Suprapubic skin (tissue), 4 donors: Measurements from ENCODE around the gene STPG4. TPM values are rescaled to one million over a fixed set of nuclear protein-coding genes. Genes with fewer than 3 reads are reported as not detected.
A peak's percentile ranks its signal among the peaks of the same experiment; 100 is the strongest.

Experiments
- DNase-seq, 2 donors: peaks; one replicate each; pipeline ENCODE4 v3.0.0-alpha.2; 2019; ENCODE audit warnings: low spot score in 2 of 2
- H3K27ac ChIP-seq: fragments of 200-600 bp; sonication (generic); one replicate; pipeline ENCODE4 v1.5.1; 2019
- H3K27me3 ChIP-seq: fragments of 200-600 bp; sonication (generic); one replicate; pipeline ENCODE4 v1.5.1; 2019
- H3K36me3 ChIP-seq: fragments of 200-600 bp; sonication (generic); one replicate; pipeline ENCODE4 v1.5.1; 2019
- H3K4me1 ChIP-seq: fragments of 200-600 bp; sonication (generic); one replicate; pipeline ENCODE4 v1.5.1; 2019
- H3K4me3 ChIP-seq: fragments of 200-600 bp; sonication (generic); one replicate; pipeline ENCODE4 v1.5.1; 2019; ENCODE audit warnings: mild to moderate bottlenecking
- H3K9me3 ChIP-seq: fragments of 200-600 bp; sonication (generic); one replicate; pipeline ENCODE4 v1.5.1; 2019
- CTCF ChIP-seq, 2 donors: fragments of 200-600 bp in 1 of 2; fragments of 450-650 bp in 1 of 2; sonication (generic) in 1 of 2; IDR thresholded peaks; one replicate each; pipeline ENCODE4 v1.5.1; 2016 to 2019; ENCODE audit warnings: antibody characterized with exemption in 2 of 2, mild to moderate bottlenecking in 1 of 2, moderate library complexity in 1 of 2
- EP300 ChIP-seq: sonication (generic); formaldehyde crosslinking; IDR thresholded peaks from one replicate; pipeline ENCODE4 v1.6.1; 2017; ENCODE audit warnings: antibody characterized with exemption
- POLR2A ChIP-seq, 2 donors: fragments of 450-650 bp; IDR thresholded peaks; one replicate each; pipeline ENCODE4 v1.6.1; 2017; ENCODE audit warnings: antibody characterized with exemption in 2 of 2, mild to moderate bottlenecking in 2 of 2, moderate library complexity in 2 of 2
- POLR2AphosphoS5 ChIP-seq, 3 donors: sonication (generic); formaldehyde crosslinking; IDR thresholded peaks; one replicate each; pipeline ENCODE4 v1.6.1; 2017; ENCODE audit warnings: antibody characterized with exemption in 3 of 3
- WGBS: methylation state at CpG from one replicate; pipeline ENCODE4 v1.1.5; 2018; 5-methylcytosine and 5-hydroxymethylcytosine counted together
- total RNA-seq, 4 donors: library from RNA; depleted of rRNA; stranded (reverse); fragments of >200 nt; gene quantifications; one replicate each; pipeline ENCODE4 v1.1.0, GENCODE V29; 2016

STPG4 gene
- total RNA-seq, 4 donors from 2014 or later = 0.49 to 1.4 (median 0.91) TPM; not detected in 1

GRCh38 chr2:47180531-47180930 is 25.4 kb upstream of the STPG4 start:
- H3K4me3 ChIP-seq = no peak overlapping the region
- WGBS = 96% methylated on average over 1 of the region's 1 CpG
- H3K36me3 ChIP-seq = no peaks in the 10 kb centered on the region
- no peaks in the 10 kb centered on the region for H3K27me3 ChIP-seq
- H3K4me1 ChIP-seq = peaks cover 5% of the 10 kb centered on the region
- H3K27ac ChIP-seq = no peak overlapping the region
- no peaks in the 10 kb centered on the region for H3K9me3 ChIP-seq
- TF ChIP-seq CTCF (IDR thresholded peaks at IDR 0.05) (no peak), POLR2A (IDR thresholded peaks at IDR 0.05) (no peak)
- DNase-seq = no peak

GRCh38 chr2:47179388-47179787 is 24.3 kb upstream of the STPG4 start:
- TF ChIP-seq CTCF (IDR thresholded peaks at IDR 0.05) = no peak
- TF ChIP-seq EP300 = no peak
- TF ChIP-seq POLR2AphosphoS5 (IDR thresholded peaks at IDR 0.05) = no peak
- no peak for TF ChIP-seq POLR2A (IDR thresholded peaks at IDR 0.05)
- Histone ChIP-seq H3K9me3 (no peaks in the 10 kb centered on the region), H3K27ac (no peak overlapping the region), H3K4me1 (peaks cover 9% of the 10 kb centered on the region), H3K27me3 (no peaks in the 10 kb centered on the region), H3K36me3 (no peaks in the 10 kb centered on the region), H3K4me3 (no peak overlapping the region)
- DNase-seq = no peak
- WGBS = 91% methylated on average over 6 of the region's 6 CpGs

GRCh38 chr2:47178341-47178740 is 23.2 kb upstream of the STPG4 start:
- Histone ChIP-seq H3K4me1 (peaks cover 19% of the 10 kb centered on the region), H3K9me3 (no peaks in the 10 kb centered on the region), H3K36me3 (no peaks in the 10 kb centered on the region), H3K4me3 (no peak overlapping the region), H3K27ac (no peak overlapping the region), H3K27me3 (no peaks in the 10 kb centered on the region)
- DNase-seq = no peak
- TF ChIP-seq POLR2AphosphoS5 (IDR thresholded peaks at IDR 0.05) (no peak), EP300 (no peak), CTCF (IDR thresholded peaks at IDR 0.05) (no peak), POLR2A (IDR thresholded peaks at IDR 0.05) (no peak)
- WGBS = 94% methylated on average over 6 of the region's 6 CpGs

- H3K9me3 ChIP-seq = no peaks in the 10 kb centered on the region
- DNase-seq = no peak
- TF ChIP-seq POLR2A (IDR thresholded peaks at IDR 0.05) (no peak), CTCF (IDR thresholded peaks at IDR 0.05) (peak in 1 of 2 donors; percentile 1), POLR2AphosphoS5 (IDR thresholded peaks at IDR 0.05) (no peak)
- H3K4me1 ChIP-seq = peaks cover 31% of the 10 kb centered on the region
- H3K27ac ChIP-seq = peak overlapping the region; percentile 99
- peak overlapping the region; percentile 84 for H3K4me3 ChIP-seq
- WGBS = 9% methylated on average over 16 of the region's 16 CpGs
- no peaks in the 10 kb centered on the region for H3K36me3 ChIP-seq
- no peaks in the 10 kb centered on the region for H3K27me3 ChIP-seq
Measured at GRCh38 chr2:47177043-47177565, 22.0 kb upstream of the STPG4 start.

GRCh38 chr2:47174733-47175361 is 19.7 kb upstream of the STPG4 start:
- peak overlapping the region; percentile 99 for H3K27ac ChIP-seq
- H3K4me1 ChIP-seq = peaks cover 54% of the 10 kb centered on the region
- no peaks in the 10 kb centered on the region for H3K27me3 ChIP-seq
- peak overlapping the region; percentile 84 for H3K4me3 ChIP-seq
- H3K9me3 ChIP-seq = no peaks in the 10 kb centered on the region
- no peak for TF ChIP-seq CTCF (IDR thresholded peaks at IDR 0.05)
- TF ChIP-seq POLR2AphosphoS5 (IDR thresholded peaks at IDR 0.05) = no peak
- no peak for TF ChIP-seq POLR2A (IDR thresholded peaks at IDR 0.05)
- no peak for TF ChIP-seq EP300
- H3K36me3 ChIP-seq = no peaks in the 10 kb centered on the region
- 1% methylated on average over 14 of the region's 15 CpGs for WGBS
- peak in 1 of 2 donors; percentile 75 for DNase-seq
